ENCODE data around the gene DDX24.

DNA sequence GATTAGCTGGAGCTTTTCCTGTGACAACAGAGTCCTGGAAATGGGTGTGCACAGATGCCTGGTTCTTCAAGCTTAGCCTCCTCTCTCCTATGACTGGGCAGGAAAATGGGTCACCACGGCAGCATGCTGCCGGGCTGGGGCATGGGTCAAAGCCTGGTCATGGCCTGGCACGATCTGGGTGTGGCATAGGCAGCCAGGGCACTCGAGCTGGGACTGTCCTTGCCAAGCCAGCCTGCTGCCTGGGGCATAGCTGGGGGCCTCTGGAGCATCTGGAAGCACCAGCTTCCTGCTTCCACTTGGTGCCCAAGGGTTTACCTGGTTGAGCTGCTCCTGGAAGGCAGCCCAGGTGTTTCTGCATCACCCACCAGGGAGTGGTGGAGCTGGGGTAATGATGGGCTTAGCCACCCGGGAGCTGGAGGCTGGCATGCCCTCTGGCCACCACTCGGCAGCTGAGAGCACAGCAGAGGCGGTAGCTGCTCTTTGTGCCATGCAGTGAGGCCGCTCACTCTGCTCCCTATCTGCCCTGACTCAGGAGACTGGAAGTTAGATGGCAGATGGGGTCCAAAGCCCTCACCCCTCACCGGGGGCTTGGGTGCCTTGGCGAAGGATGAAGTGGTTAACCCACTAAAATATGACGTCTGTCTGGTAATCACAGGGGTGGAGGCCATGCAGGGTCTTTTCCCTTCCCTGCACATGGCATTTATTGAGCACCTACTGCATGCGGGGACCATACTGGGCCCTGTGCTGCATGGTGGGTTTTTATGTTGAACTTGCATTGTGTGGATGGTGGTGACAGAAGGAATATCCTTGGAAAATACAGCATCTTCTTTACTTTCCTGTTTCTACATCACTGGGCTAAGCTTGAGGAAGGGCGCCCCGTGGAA lies 53.2 kb downstream of the DDX24 start:
- TF ChIP-seq, protein P1, sequence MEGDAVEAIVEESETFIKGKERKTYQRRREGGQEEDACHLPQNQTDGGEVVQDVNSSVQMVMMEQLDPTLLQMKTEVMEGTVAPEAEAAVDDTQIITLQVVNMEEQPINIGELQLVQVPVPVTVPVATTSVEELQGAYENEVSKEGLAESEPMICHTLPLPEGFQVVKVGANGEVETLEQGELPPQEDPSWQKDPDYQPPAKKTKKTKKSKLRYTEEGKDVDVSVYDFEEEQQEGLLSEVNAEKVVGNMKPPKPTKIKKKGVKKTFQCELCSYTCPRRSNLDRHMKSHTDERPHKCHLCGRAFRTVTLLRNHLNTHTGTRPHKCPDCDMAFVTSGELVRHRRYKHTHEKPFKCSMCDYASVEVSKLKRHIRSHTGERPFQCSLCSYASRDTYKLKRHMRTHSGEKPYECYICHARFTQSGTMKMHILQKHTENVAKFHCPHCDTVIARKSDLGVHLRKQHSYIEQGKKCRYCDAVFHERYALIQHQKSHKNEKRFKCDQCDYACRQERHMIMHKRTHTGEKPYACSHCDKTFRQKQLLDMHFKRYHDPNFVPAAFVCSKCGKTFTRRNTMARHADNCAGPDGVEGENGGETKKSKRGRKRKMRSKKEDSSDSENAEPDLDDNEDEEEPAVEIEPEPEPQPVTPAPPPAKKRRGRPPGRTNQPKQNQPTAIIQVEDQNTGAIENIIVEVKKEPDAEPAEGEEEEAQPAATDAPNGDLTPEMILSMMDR (IDR thresholded peaks at IDR 0.05 in 2 of 3, conservative IDR thresholded peaks at IDR 0.05 in 1 of 3; ENCODE audit: insufficient read depth in 2 of 3, low read depth in 1 of 3, low read length in 3 of 3): no peak
- TF ChIP-seq, protein P2, sequence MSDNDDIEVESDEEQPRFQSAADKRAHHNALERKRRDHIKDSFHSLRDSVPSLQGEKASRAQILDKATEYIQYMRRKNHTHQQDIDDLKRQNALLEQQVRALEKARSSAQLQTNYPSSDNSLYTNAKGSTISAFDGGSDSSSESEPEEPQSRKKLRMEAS (CRISPR knock-in tag; IDR thresholded peaks at IDR 0.05): no peak
- no peak for TF ChIP-seq CREB1 (IDR thresholded peaks at IDR 0.05)
- TF ChIP-seq CREB1 (CRISPR knock-in tag; IDR thresholded peaks at IDR 0.05): no peak
- TF ChIP-seq TEAD4 (IDR thresholded peaks at IDR 0.05; ENCODE audit: low read length): no peak
- no peak for TF ChIP-seq TEAD4 (CRISPR knock-in tag; IDR thresholded peaks at IDR 0.05; ENCODE audit: borderline replicate concordance)
